Endothelial cell of umbilical vein (primary cell): ENCODE data around the gene TMPRSS9. TPM values are rescaled to one million over a fixed set of nuclear protein-coding genes. Genes with fewer than 3 reads are reported as not detected.

Experiments
- BruUV-seq: library from RNA; stranded (reverse); fragments of 400-500 nt; replicated peaks from 2 replicates; lab custom pipeline; 2021; lab: Mats Ljungman, UMichigan
- CTCF ChIA-PET: fragments of 300-600, 350-600 bp; sonication (Branson Sonifier 250); formaldehyde crosslinking; loops from one replicate; lab custom pipeline; 2021; ENCODE audit warnings: antibody characterized with exemption, inconsistent platforms; lab: Charles Lee
- POLR2A ChIA-PET: fragments of 300-600, 350-600 bp; sonication (Branson Sonifier 250); formaldehyde crosslinking; loops from one replicate; lab custom pipeline; 2021; ENCODE audit warnings: antibody characterized with exemption, inconsistent platforms; lab: Charles Lee
- DNase-seq: peaks from one replicate; pipeline ENCODE4 v3.0.0-alpha.2; 2011; ENCODE audit warnings: low read depth, low spot score
- FAIRE-seq: peaks from 2 replicates; lab custom pipeline; 2011; peaks lifted over from hg19 to GRCh38; lab: Jason Lieb, UNC
- H2AFZ ChIP-seq: 2 replicates; pipeline ENCODE4 v1.6.0; 2012; ENCODE audit warnings: low read depth, low read length, control low read depth, inconsistent platforms
- H3K27ac ChIP-seq: 2 replicates; pipeline ENCODE4 v1.5.1; 2011; ENCODE audit warnings: low read depth, mild to moderate bottlenecking, control low read depth, low read length, moderate library complexity; ENCODE audit not compliant: insufficient read depth
- H3K27me3 ChIP-seq, 2 experiments: 2 replicates each; pipeline versions ENCODE4 v1.6.0 to v1.6.1; 2011; ENCODE audit warnings: low read length in 2 of 2, mixed read lengths in 1 of 2; ENCODE audit not compliant: control insufficient read depth in 2 of 2, insufficient read depth in 2 of 2
- H3K36me3 ChIP-seq, 2 experiments: 2 replicates in 1 of 2; 3 replicates in 1 of 2; pipeline ENCODE4 v1.5.1; 2011; ENCODE audit warnings: low read length in 2 of 2, mild to moderate bottlenecking in 1 of 2, moderate library complexity in 1 of 2; ENCODE audit not compliant: control insufficient read depth in 2 of 2, insufficient read depth in 2 of 2; ENCODE audit errors: extremely low read depth in 1 of 2
- H3K4me1 ChIP-seq: 3 replicates; pipeline ENCODE4 v1.5.1; 2011; ENCODE audit warnings: mild to moderate bottlenecking, low read length; ENCODE audit not compliant: control insufficient read depth, insufficient read depth; ENCODE audit errors: extremely low read depth
- H3K4me2 ChIP-seq: 2 replicates; pipeline ENCODE4 v1.6.1; 2011; ENCODE audit warnings: low read length, control low read depth, mixed read lengths; ENCODE audit not compliant: insufficient read depth
- H3K4me3 ChIP-seq, 3 experiments: fragments of 200-600 bp in 1 of 3; sonication (generic), shearing (Covaris generic) in 1 of 3; replicated peaks in 1 of 3; 2 replicates each; pipeline ENCODE4 v1.5.1; 2011 to 2016; ENCODE audit warnings: control low read depth in 3 of 3, low read length in 3 of 3, mild to moderate bottlenecking in 2 of 3, inconsistent platforms in 1 of 3, low read depth in 1 of 3, moderate library complexity in 1 of 3; ENCODE audit not compliant: insufficient read depth in 1 of 3
- H3K79me2 ChIP-seq: 2 replicates; pipeline ENCODE4 v1.6.0; 2012; ENCODE audit warnings: low read length, inconsistent platforms; ENCODE audit not compliant: control insufficient read depth, insufficient read depth
- H3K9ac ChIP-seq: replicated peaks from 2 replicates; pipeline ENCODE3; 2011; ENCODE audit warnings: low read length, control low read depth; ENCODE audit not compliant: insufficient read depth; ENCODE audit errors: extremely low read depth
- H3K9me1 ChIP-seq: replicated peaks from 3 replicates; pipeline ENCODE4 v1.6.0; 2011; ENCODE audit warnings: mild to moderate bottlenecking, low read length; ENCODE audit not compliant: control insufficient read depth, insufficient read depth; ENCODE audit errors: extremely low read depth
- H3K9me3 ChIP-seq: replicated peaks from 2 replicates; pipeline ENCODE4 v1.5.1; 2012; ENCODE audit warnings: low read length, inconsistent platforms; ENCODE audit not compliant: control insufficient read depth, insufficient read depth
- H4K20me1 ChIP-seq: replicated peaks from 2 replicates; pipeline ENCODE3; 2011; ENCODE audit warnings: mild to moderate bottlenecking, low read length; ENCODE audit not compliant: control insufficient read depth, insufficient read depth; ENCODE audit errors: extremely low read depth
- EZH2 ChIP-seq: IDR thresholded peaks from 2 replicates; pipeline ENCODE4 v1.6.1; 2012; ENCODE audit warnings: borderline replicate concordance, low read depth, mild to moderate bottlenecking, moderate library complexity, low read length, inconsistent platforms; ENCODE audit not compliant: severe bottlenecking
- GATA2 ChIP-seq: IDR thresholded peaks from 2 replicates; pipeline ENCODE4 v1.7.0; 2011; ENCODE audit warnings: low read depth, mild to moderate bottlenecking, moderate library complexity, mixed read lengths, low read length; ENCODE audit not compliant: insufficient read length, insufficient read depth
- JUN ChIP-seq: IDR thresholded peaks from 2 replicates; pipeline ENCODE4 v1.6.1; 2011; ENCODE audit warnings: borderline replicate concordance, low read depth; ENCODE audit not compliant: insufficient read length, insufficient read depth
- MYC ChIP-seq: IDR thresholded peaks from one replicate; pipeline ENCODE4 v1.6.1; 2011; ENCODE audit warnings: mild to moderate bottlenecking, low read depth, low read length
- POLR2A ChIP-seq: IDR thresholded peaks from 2 replicates; pipeline ENCODE4 v1.6.1; 2012; ENCODE audit warnings: low read depth, mild to moderate bottlenecking, control low read depth, low read length
- POLR2AphosphoS5 ChIP-seq: IDR thresholded peaks from 2 replicates; pipeline ENCODE4 v1.6.1; 2012; ENCODE audit warnings: low read depth, mild to moderate bottlenecking, control low read depth, low read length, moderate library complexity; ENCODE audit not compliant: insufficient read depth
- dilution Hi-C: fragments of 300-500 bp; cut with MboI; formaldehyde crosslinking; loops from one replicate; pipeline ENCODE4 v1.15.0; 2019; ENCODE audit warnings: low sequenced_read_pairs; ENCODE audit not compliant: extremely low pct_ligation_motif_present
- intact Hi-C: fragments of 100-400 bp; cut with micrococcal nuclease; formaldehyde crosslinking; loops from one replicate; pipeline ENCODE4 v1.10.0; 2022
- polyA plus RNA-seq, 4 experiments: library from polyadenylated mRNA; depleted of rRNA in 3 of 4; stranded (reverse) in 3 of 4; unstranded in 1 of 4; fragments of >200 nt; gene quantifications; 2 replicates each; pipeline versions ENCODE4 v1.2.1 to v1.2.3, GENCODE V29; 2011 to 2012; ENCODE audit warnings: missing spikeins in 1 of 4
- total RNA-seq: library from RNA; stranded (reverse); gene quantifications from 2 replicates; pipeline ENCODE4 v1.2.3, GENCODE V29; 2021
- TF ChIP-seq, protein P1 (sequence below), 2 donors: IDR thresholded peaks; 1 replicate in 1 of 2; 2 replicates in 1 of 2; pipeline ENCODE4 v1.5.1; 2011; ENCODE audit warnings: low read length in 2 of 2, mild to moderate bottlenecking in 2 of 2, moderate library complexity in 2 of 2, control low read depth in 1 of 2, inconsistent platforms in 1 of 2, low read depth in 1 of 2; ENCODE audit not compliant: insufficient read depth in 1 of 2; ENCODE audit errors: extremely low read depth in 1 of 2

Gene TMPRSS9
- total and polyA plus RNA-seq, 2 donors (not counting 3 experiments of a cell fraction or from before 2014, with no cell fraction given) = not detected

GRCh38 chr19:2337329-2337707 lies 22.7 kb upstream of the TMPRSS9 start:
- TF ChIP-seq GATA2 (no peak), POLR2AphosphoS5 (no peak), POLR2A (no peak), MYC (no peak), EZH2 (no peak), JUN (no peak)
- TF ChIP-seq, protein P1, sequence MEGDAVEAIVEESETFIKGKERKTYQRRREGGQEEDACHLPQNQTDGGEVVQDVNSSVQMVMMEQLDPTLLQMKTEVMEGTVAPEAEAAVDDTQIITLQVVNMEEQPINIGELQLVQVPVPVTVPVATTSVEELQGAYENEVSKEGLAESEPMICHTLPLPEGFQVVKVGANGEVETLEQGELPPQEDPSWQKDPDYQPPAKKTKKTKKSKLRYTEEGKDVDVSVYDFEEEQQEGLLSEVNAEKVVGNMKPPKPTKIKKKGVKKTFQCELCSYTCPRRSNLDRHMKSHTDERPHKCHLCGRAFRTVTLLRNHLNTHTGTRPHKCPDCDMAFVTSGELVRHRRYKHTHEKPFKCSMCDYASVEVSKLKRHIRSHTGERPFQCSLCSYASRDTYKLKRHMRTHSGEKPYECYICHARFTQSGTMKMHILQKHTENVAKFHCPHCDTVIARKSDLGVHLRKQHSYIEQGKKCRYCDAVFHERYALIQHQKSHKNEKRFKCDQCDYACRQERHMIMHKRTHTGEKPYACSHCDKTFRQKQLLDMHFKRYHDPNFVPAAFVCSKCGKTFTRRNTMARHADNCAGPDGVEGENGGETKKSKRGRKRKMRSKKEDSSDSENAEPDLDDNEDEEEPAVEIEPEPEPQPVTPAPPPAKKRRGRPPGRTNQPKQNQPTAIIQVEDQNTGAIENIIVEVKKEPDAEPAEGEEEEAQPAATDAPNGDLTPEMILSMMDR (IDR thresholded peaks at IDR 0.05; ENCODE audit: extremely low read depth in 1 of 2, insufficient read depth in 1 of 2, low read depth in 1 of 2, low read length in 2 of 2) = no peak
- dilution Hi-C loops = no loop called here
- no peaks in the 10 kb centered on the region for H4K20me1 ChIP-seq
- no TSS peak for BruUV-seq
- H3K27ac ChIP-seq = no peak overlapping the region
- H2AFZ ChIP-seq = no peak overlapping the region
- POLR2A ChIA-PET = no interaction called here
- H3K9me1 ChIP-seq = no peaks in the 10 kb centered on the region
- CTCF ChIA-PET = no interaction called here
- no peak for FAIRE-seq
- H3K9ac ChIP-seq = no peak overlapping the region
- no peaks in the 10 kb centered on the region for H3K9me3 ChIP-seq
- H3K4me3 ChIP-seq = no peak overlapping the region
- no peak overlapping the region for H3K4me2 ChIP-seq
- H3K4me1 ChIP-seq = no peaks in the 10 kb centered on the region
- intact Hi-C loops = no loop called here
- DNase-seq = no peak
- no peaks in the 10 kb centered on the region for H3K27me3 ChIP-seq
- no peaks in the 10 kb centered on the region for H3K36me3 ChIP-seq
- peaks cover 4% of the 10 kb centered on the region for H3K79me2 ChIP-seq
